Vagina (tissue), 2 donors: ENCODE data around the gene CXADR.
"Not testable (repeated sequence)": the region's sequence is repeated elsewhere in the genome, so short reads cannot be mapped to it uniquely, and the experiment has no call there.

ENCODE experiments used
- POLR2A ChIP-seq, 2 donors: fragments of 450-650 bp; IDR thresholded peaks; one replicate each; pipeline ENCODE4 v1.6.1; 2017; ENCODE audit warnings: antibody characterized with exemption in 2 of 2, mild to moderate bottlenecking in 2 of 2, moderate library complexity in 2 of 2
- POLR2AphosphoS5 ChIP-seq, 2 donors: sonication (generic); formaldehyde crosslinking; IDR thresholded peaks; one replicate each; pipeline ENCODE4 v1.9.0; 2017; ENCODE audit warnings: antibody characterized with exemption in 2 of 2, mild to moderate bottlenecking in 2 of 2, low read depth in 1 of 2; ENCODE audit not compliant: insufficient read depth in 1 of 2
- TF ChIP-seq, protein P1 (sequence below), 3 experiments: fragments of 450-650 bp in 2 of 3; fragments of 200-600 bp in 1 of 3; sonication (generic) in 1 of 3; IDR thresholded peaks; one replicate each; pipeline ENCODE4 v1.5.1; 2017 to 2019; ENCODE audit warnings: antibody characterized with exemption in 3 of 3, mild to moderate bottlenecking in 2 of 3, moderate library complexity in 2 of 3

DNA sequence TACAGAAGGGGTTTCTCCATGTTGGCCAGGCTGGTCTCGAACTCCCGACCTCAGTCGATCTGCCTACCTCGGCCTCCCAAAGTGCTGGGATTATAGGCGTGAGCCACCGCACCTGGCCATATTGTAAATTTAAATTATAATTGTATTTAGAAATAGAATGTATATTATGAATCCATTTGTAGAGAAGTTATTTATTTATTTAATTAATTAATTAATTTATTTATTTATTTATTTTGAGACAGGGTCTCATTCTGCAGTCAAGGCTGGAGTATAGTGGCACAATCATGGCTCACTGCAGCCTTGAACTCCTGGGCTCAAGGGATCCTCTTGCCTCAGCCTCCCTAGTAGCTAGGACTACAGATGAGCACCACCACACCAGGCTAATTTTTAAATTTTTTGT, 34.7 kb upstream of the CXADR start:
- TF ChIP-seq POLR2AphosphoS5 (IDR thresholded peaks at IDR 0.05; ENCODE audit: insufficient read depth in 1 of 2, low read depth in 1 of 2); POLR2A (IDR thresholded peaks at IDR 0.05): not testable (repeated sequence)
- TF ChIP-seq, protein P1, sequence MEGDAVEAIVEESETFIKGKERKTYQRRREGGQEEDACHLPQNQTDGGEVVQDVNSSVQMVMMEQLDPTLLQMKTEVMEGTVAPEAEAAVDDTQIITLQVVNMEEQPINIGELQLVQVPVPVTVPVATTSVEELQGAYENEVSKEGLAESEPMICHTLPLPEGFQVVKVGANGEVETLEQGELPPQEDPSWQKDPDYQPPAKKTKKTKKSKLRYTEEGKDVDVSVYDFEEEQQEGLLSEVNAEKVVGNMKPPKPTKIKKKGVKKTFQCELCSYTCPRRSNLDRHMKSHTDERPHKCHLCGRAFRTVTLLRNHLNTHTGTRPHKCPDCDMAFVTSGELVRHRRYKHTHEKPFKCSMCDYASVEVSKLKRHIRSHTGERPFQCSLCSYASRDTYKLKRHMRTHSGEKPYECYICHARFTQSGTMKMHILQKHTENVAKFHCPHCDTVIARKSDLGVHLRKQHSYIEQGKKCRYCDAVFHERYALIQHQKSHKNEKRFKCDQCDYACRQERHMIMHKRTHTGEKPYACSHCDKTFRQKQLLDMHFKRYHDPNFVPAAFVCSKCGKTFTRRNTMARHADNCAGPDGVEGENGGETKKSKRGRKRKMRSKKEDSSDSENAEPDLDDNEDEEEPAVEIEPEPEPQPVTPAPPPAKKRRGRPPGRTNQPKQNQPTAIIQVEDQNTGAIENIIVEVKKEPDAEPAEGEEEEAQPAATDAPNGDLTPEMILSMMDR (IDR thresholded peaks at IDR 0.05) = not testable (repeated sequence)
